ENCODE results near the gene TMEM260. TPM values are rescaled to one million over a fixed set of nuclear protein-coding genes. Genes with fewer than 3 reads are reported as not detected.
A peak's percentile ranks its signal among the peaks of the same experiment; 100 is the strongest.

TMEM260 gene
- total and polyA plus RNA-seq, 12 donors, result 9.1 to 26.6 (median 18.2) TPM

DNA sequence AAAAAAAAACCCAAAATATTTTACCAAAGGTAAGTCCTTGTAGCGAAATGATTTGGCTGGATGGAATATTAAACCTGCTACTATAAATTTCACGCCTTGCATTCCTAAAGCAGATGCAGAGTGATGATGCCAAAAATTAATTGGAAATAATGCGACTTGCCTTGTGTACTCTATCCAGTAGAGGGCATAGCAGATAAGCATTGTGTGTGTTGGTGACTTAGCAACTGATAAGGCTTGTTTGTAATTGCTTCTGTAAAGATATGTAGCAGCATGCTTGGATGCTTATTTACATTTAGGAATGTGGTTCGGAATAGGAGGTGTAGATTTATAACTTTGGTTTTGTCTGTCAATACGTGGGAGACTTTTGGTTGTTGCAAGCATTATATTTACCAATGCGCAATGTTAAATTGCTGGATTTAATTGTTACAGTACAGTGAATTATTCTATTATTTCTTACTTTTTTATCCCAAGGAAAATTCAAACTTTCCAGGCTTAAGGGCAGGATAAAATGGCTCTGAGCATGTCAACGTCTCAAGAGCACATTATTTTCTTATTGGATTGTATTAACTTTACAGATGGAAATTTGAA, 80.5 kb downstream of the TMEM260 start:
- Histone ChIP-seq H3K4me3 (no peak overlapping the region), H3K4me1 (replicated peaks in 1 of 2) (no peaks in the 10 kb centered on the region), H3K9me3 (replicated peaks in 1 of 3) (no peaks in the 10 kb centered on the region), H3K27me3 (no peaks in the 10 kb centered on the region), H3K27ac (no peak overlapping the region), H3K36me3 (replicated peaks in 1 of 2) (no peaks in the 10 kb centered on the region)
- intact Hi-C loops (cut with DNase I), result no loop called here
- 31 to 40% (median 34%) methylated on average over 7 of the region's 7 CpGs for WGBS, 4 donors
- no peak for TF ChIP-seq POLR2A (IDR thresholded peaks at IDR 0.05)
- TF ChIP-seq, protein P1, sequence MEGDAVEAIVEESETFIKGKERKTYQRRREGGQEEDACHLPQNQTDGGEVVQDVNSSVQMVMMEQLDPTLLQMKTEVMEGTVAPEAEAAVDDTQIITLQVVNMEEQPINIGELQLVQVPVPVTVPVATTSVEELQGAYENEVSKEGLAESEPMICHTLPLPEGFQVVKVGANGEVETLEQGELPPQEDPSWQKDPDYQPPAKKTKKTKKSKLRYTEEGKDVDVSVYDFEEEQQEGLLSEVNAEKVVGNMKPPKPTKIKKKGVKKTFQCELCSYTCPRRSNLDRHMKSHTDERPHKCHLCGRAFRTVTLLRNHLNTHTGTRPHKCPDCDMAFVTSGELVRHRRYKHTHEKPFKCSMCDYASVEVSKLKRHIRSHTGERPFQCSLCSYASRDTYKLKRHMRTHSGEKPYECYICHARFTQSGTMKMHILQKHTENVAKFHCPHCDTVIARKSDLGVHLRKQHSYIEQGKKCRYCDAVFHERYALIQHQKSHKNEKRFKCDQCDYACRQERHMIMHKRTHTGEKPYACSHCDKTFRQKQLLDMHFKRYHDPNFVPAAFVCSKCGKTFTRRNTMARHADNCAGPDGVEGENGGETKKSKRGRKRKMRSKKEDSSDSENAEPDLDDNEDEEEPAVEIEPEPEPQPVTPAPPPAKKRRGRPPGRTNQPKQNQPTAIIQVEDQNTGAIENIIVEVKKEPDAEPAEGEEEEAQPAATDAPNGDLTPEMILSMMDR (IDR thresholded peaks at IDR 0.05), result peak; percentile 53 to 63 (median 58)
- DNase-seq, result no peak

DNA sequence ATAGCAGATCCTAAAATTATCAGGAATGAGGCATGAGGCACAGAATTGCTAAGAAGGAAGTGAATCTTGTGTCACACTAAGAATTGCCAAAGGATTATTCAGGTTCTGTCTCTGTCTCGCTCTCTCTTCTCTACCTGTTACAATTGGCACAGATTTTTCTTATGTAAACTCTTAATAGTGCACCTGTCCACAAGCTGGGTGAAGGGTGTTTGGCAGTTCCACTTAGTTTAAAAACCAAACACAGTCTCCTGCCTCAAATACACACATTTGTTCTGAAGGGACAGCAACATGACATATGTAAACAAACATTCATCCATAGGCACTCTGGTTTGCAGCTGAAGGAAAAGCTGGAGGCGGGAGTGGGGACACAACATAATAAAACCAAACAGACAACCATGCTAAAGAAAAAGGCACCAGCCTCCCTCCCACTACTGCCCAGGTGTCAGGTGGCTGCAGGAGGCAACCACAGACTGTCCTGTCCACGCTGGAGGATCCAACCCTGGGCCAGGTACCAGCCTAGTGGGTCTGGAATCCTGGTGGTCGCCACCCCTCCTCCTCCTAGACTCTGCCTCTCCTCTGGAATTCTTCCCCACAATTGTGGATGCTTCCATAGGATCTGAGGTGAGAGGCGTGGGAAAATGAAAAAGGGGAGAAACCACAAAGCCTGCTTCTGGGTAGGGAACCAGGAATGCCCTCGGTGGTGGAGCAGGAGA, 81.2 kb downstream of the TMEM260 start:
- intact Hi-C loops (cut with DNase I), result no loop called here
- no peak for TF ChIP-seq POLR2A (IDR thresholded peaks at IDR 0.05)
- TF ChIP-seq, protein P1 (IDR thresholded peaks at IDR 0.05), result no peak
- no peak overlapping the region for H3K27ac ChIP-seq
- WGBS, 4 donors, result 67 to 81% (median 77%) methylated on average over 6 of the region's 6 CpGs
- H3K27me3 ChIP-seq, result no peaks in the 10 kb centered on the region
- no peak for DNase-seq
- H3K9me3 ChIP-seq (replicated peaks in 1 of 3), result no peaks in the 10 kb centered on the region
- no peaks in the 10 kb centered on the region for H3K36me3 ChIP-seq (replicated peaks in 1 of 2)
- H3K4me1 ChIP-seq (replicated peaks in 1 of 2), result no peaks in the 10 kb centered on the region
- no peak overlapping the region for H3K4me3 ChIP-seq

DNA sequence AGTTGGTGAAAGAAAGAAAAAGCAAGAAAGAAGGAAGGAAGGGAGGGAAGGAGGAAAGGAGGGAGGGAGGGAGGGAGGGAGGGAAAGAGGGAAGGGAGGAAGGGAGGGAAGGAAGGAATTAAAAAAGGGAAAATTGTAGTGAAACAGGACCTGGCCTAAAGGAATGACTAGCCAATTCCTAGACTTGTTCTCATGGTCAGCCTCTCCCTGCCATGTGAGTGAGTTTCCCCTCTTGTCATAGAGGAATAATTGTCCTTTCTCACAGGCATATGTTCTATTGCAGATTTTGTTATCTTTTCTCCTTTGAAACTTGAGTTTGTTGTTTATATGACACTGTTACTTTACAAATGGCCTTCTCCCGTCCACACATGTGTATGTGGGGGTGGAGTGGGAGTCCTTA, 81.9 kb downstream of the TMEM260 start:
- TF ChIP-seq POLR2A (IDR thresholded peaks at IDR 0.05), result no peak
- TF ChIP-seq, protein P1 (IDR thresholded peaks at IDR 0.05), result no peak
- no peak overlapping the region for H3K4me3 ChIP-seq
- 39 to 81% (median 68%) methylated on average over 1 of the region's 1 CpG for WGBS, 4 donors
- no peaks in the 10 kb centered on the region for H3K27me3 ChIP-seq
- H3K9me3 ChIP-seq (replicated peaks in 1 of 3), result no peaks in the 10 kb centered on the region
- H3K36me3 ChIP-seq (replicated peaks in 1 of 2), result no peaks in the 10 kb centered on the region
- H3K4me1 ChIP-seq (replicated peaks in 1 of 2), result no peaks in the 10 kb centered on the region
- intact Hi-C loops (cut with DNase I), result no loop called here
- H3K27ac ChIP-seq, result no peak overlapping the region
- DNase-seq, result no peak

- Histone ChIP-seq H3K4me1 (replicated peaks in 1 of 2) (no peaks in the 10 kb centered on the region), H3K36me3 (replicated peaks in 1 of 2) (no peaks in the 10 kb centered on the region), H3K9me3 (replicated peaks in 1 of 3) (no peaks in the 10 kb centered on the region), H3K4me3 (no peak overlapping the region), H3K27ac (no peak overlapping the region), H3K27me3 (no peaks in the 10 kb centered on the region)
- intact Hi-C loops (cut with DNase I), result no loop called here
- no peak for TF ChIP-seq POLR2A (IDR thresholded peaks at IDR 0.05)
- TF ChIP-seq, protein P1 (IDR thresholded peaks at IDR 0.05), result no peak
- WGBS, 4 donors, result 73 to 81% (median 77%) methylated on average over 11 to 12 of the region's 12 CpGs
- no peak for DNase-seq
These were observed 85.3 kb downstream of the TMEM260 start for GRCh38 chr14:56664811-56665421.
